Liver (tissue), 9 donors: ENCODE data around the gene LHFPL6. TPM values are rescaled to one million over a fixed set of nuclear protein-coding genes. Genes with fewer than 3 reads are reported as not detected.

Experiments used
- DNase-seq: peaks from one replicate; pipeline ENCODE4 v3.0.0-alpha.2; 2017; ENCODE audit warnings: low spot score
- H3K27ac ChIP-seq, 2 donors: one replicate each; pipeline ENCODE4 v1.7.0; 2013; ENCODE audit warnings: inconsistent platforms in 2 of 2, low read length in 2 of 2, control low read depth in 1 of 2, low read depth in 1 of 2, mild to moderate bottlenecking in 1 of 2
- H3K27me3 ChIP-seq, 4 donors: one replicate each; pipeline versions ENCODE4 v1.6.1 to v1.7.0; 2013; ENCODE audit warnings: low read length in 3 of 4, inconsistent platforms in 1 of 4, mild to moderate bottlenecking in 1 of 4, moderate library complexity in 1 of 4; ENCODE audit not compliant: control insufficient read depth in 4 of 4, insufficient read depth in 4 of 4
- H3K36me3 ChIP-seq, 4 donors: one replicate each; pipeline versions ENCODE4 v1.6.1 to v1.7.0; 2013; ENCODE audit warnings: low read length in 3 of 4, mild to moderate bottlenecking in 3 of 4, low read depth in 1 of 4, moderate library complexity in 1 of 4; ENCODE audit not compliant: control insufficient read depth in 4 of 4, insufficient read depth in 3 of 4
- H3K4me1 ChIP-seq, 4 donors: one replicate each; pipeline versions ENCODE4 v1.6.1 to v1.7.0; 2013; ENCODE audit warnings: low read length in 3 of 4, mild to moderate bottlenecking in 3 of 4, moderate library complexity in 1 of 4; ENCODE audit not compliant: control insufficient read depth in 4 of 4, insufficient read depth in 4 of 4
- H3K4me3 ChIP-seq, 3 donors: one replicate each; pipeline versions ENCODE4 v1.6.1 to v1.7.0; 2013; ENCODE audit warnings: low read length in 3 of 3, control low read depth in 1 of 3, low read depth in 1 of 3, mild to moderate bottlenecking in 1 of 3
- H3K9ac ChIP-seq, 2 donors: one replicate each; pipeline ENCODE4 v1.7.0; 2013; ENCODE audit warnings: low read length in 2 of 2, mild to moderate bottlenecking in 2 of 2, moderate library complexity in 2 of 2, control low read depth in 1 of 2, low read depth in 1 of 2
- H3K9me3 ChIP-seq, 4 donors: one replicate each; pipeline versions ENCODE4 v1.6.1 to v1.7.0; 2013; ENCODE audit warnings: low read length in 3 of 4; ENCODE audit not compliant: control insufficient read depth in 4 of 4
- EGR1 ChIP-seq, 2 donors: IDR thresholded peaks; 2 replicates each; pipeline ENCODE4 v1.6.1; 2016 to 2018; ENCODE audit warnings: antibody characterized with exemption in 2 of 2, low read depth in 2 of 2
- FOXA1 ChIP-seq: IDR thresholded peaks from 2 replicates; pipeline ENCODE4 v1.6.1; 2016; ENCODE audit warnings: antibody characterized with exemption
- FOXA2 ChIP-seq: IDR thresholded peaks from 2 replicates; pipeline ENCODE4 v1.6.1; 2016; ENCODE audit warnings: antibody characterized with exemption
- GABPA ChIP-seq, 2 donors: IDR thresholded peaks in 1 of 2; conservative IDR thresholded peaks in 1 of 2; 2 replicates each; pipeline ENCODE4 v1.6.1; 2016; ENCODE audit warnings: antibody characterized with exemption in 2 of 2, mild to moderate bottlenecking in 1 of 2, moderate library complexity in 1 of 2
- HNF4A ChIP-seq, 2 donors: conservative IDR thresholded peaks; 2 replicates each; pipeline ENCODE4 v1.6.1; 2016; ENCODE audit warnings: antibody characterized with exemption in 2 of 2, mild to moderate bottlenecking in 2 of 2
- HNF4G ChIP-seq: IDR thresholded peaks from 2 replicates; pipeline ENCODE4 v1.6.1; 2016; ENCODE audit warnings: antibody characterized with exemption
- NR2F2 ChIP-seq: IDR thresholded peaks from 2 replicates; pipeline ENCODE4 v1.6.1; 2016; ENCODE audit warnings: antibody characterized with exemption
- RAD21 ChIP-seq, 2 donors: IDR thresholded peaks; 2 replicates each; pipeline ENCODE4 v1.6.1; 2016; ENCODE audit warnings: antibody characterized with exemption in 2 of 2, mild to moderate bottlenecking in 2 of 2
- RXRA ChIP-seq, 2 donors: IDR thresholded peaks; 2 replicates each; pipeline ENCODE4 v1.6.1; 2017 to 2018; ENCODE audit warnings: antibody characterized with exemption in 2 of 2, mild to moderate bottlenecking in 1 of 2
- SP1 ChIP-seq: IDR thresholded peaks from 2 replicates; pipeline ENCODE4 v1.6.1; 2018; ENCODE audit warnings: antibody characterized with exemption, mild to moderate bottlenecking
- TAF1 ChIP-seq: conservative IDR thresholded peaks from 2 replicates; pipeline ENCODE4 v1.6.1; 2016; ENCODE audit warnings: antibody characterized with exemption, mild to moderate bottlenecking
- YY1 ChIP-seq: IDR thresholded peaks from 2 replicates; pipeline ENCODE4 v1.6.1; 2016; ENCODE audit warnings: antibody characterized with exemption, mild to moderate bottlenecking
- WGBS: extraction: QIAGEN DNeasy Blood & Tissue Kit; methylation state at CpG from one replicate; pipeline ENCODE4 v1.1.7; 2013; 5-methylcytosine and 5-hydroxymethylcytosine counted together
- polyA plus RNA-seq, 2 donors: library from polyadenylated mRNA; stranded (reverse) in 1 of 2; unstranded in 1 of 2; fragments of 200-250 nt in 1 of 2; fragments of >200 nt in 1 of 2; fragmentation: Nextera tagmentation in 1 of 2; extraction: Ambion mirVana in 1 of 2; gene quantifications; one replicate each; pipeline versions ENCODE4 v1.2.1 to v1.2.3, GENCODE V29; 2013 to 2015
- total RNA-seq, 2 donors: library from RNA; depleted of rRNA; stranded (reverse); fragments of >200 nt; gene quantifications; one replicate each; pipeline ENCODE4 v1.2.3, GENCODE V29; 2014
- TF ChIP-seq, protein P1 (sequence below): IDR thresholded peaks from 2 replicates; pipeline ENCODE4 v1.6.1; 2016; ENCODE audit warnings: antibody characterized with exemption, mild to moderate bottlenecking
- TF ChIP-seq, protein P2 (sequence below): fragments of 150-350 bp; IDR thresholded peaks from 2 replicates; pipeline ENCODE4 v1.5.1; 2017; ENCODE audit warnings: improper control_type of control experiment, low read depth, low read length; ENCODE audit not compliant: missing input control
- TF ChIP-seq, protein P3 (sequence below): IDR thresholded peaks from 2 replicates; pipeline ENCODE4 v1.6.1; 2016; ENCODE audit warnings: antibody characterized with exemption
- TF ChIP-seq, protein P4 (sequence below): IDR thresholded peaks from 2 replicates; pipeline ENCODE4 v1.6.1; 2016; ENCODE audit warnings: antibody characterized with exemption
- donor health status: healthy.
- donor health status: healthy.
- donor health status: healthy.
- donor health status: healthy.
- donor health status: healthy.

Gene LHFPL6
- total and polyA plus RNA-seq, 4 donors: 2.6 to 8.3 (median 5.5) TPM

DNA sequence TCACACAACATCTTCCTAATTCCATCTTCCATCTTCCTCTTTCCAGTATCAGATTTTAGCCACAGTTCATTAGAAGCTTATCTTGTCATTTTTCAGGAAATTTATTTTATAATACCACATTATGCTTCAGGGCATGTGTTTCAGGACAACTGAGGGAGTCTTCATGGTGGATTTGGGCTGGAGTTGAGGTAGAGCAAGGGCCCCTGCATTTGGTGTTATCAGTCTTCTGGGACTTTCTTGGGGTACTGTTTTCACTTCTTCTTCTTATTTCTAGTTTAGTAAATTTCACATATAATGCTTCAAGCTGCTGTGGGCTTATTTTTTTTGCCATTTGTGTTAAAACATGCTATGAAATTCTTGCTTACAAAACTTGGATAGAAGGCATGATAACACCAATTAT is 188.7 kb downstream of the LHFPL6 start (continued):
- TF ChIP-seq, protein P1, sequence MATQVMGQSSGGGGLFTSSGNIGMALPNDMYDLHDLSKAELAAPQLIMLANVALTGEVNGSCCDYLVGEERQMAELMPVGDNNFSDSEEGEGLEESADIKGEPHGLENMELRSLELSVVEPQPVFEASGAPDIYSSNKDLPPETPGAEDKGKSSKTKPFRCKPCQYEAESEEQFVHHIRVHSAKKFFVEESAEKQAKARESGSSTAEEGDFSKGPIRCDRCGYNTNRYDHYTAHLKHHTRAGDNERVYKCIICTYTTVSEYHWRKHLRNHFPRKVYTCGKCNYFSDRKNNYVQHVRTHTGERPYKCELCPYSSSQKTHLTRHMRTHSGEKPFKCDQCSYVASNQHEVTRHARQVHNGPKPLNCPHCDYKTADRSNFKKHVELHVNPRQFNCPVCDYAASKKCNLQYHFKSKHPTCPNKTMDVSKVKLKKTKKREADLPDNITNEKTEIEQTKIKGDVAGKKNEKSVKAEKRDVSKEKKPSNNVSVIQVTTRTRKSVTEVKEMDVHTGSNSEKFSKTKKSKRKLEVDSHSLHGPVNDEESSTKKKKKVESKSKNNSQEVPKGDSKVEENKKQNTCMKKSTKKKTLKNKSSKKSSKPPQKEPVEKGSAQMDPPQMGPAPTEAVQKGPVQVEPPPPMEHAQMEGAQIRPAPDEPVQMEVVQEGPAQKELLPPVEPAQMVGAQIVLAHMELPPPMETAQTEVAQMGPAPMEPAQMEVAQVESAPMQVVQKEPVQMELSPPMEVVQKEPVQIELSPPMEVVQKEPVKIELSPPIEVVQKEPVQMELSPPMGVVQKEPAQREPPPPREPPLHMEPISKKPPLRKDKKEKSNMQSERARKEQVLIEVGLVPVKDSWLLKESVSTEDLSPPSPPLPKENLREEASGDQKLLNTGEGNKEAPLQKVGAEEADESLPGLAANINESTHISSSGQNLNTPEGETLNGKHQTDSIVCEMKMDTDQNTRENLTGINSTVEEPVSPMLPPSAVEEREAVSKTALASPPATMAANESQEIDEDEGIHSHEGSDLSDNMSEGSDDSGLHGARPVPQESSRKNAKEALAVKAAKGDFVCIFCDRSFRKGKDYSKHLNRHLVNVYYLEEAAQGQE: no peak
- TF ChIP-seq SP1 (no peak), NR2F2 (no peak)

DNA sequence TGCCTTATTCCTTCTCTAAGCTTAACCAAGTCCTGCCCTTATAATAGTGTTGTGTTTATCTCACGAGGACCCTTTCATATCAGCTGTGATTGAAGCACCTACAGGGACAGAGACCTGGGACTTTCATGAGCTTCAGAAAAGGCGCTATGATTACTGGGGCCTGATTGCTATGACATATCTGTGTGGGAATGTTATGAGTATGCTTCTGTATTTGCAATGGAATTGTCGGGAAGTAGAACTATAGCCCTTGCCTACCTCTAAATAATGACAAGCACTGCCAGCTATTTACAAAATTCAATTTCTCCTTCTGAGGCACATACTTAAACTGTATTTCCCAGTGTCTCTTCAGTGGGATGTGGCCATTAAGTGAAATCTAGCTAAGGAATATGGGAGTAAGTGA is 191.5 kb downstream of the LHFPL6 start:
- no peak overlapping the region for H3K9ac ChIP-seq
- no peak overlapping the region for H3K4me3 ChIP-seq
- no peaks in the 10 kb centered on the region for H3K9me3 ChIP-seq
- H3K36me3 ChIP-seq: no peaks in the 10 kb centered on the region
- 85% methylated on average over 3 of the region's 3 CpGs for WGBS
- DNase-seq: no peak
- peaks cover 0 to 2% (median 0%) of the 10 kb centered on the region in 4 donors for H3K27me3 ChIP-seq
- no peaks in the 10 kb centered on the region for H3K4me1 ChIP-seq
- no peak overlapping the region for H3K27ac ChIP-seq
- TF ChIP-seq GABPA (IDR thresholded peaks at IDR 0.05 in 1 of 2, conservative IDR thresholded peaks at IDR 0.05 in 1 of 2) (no peak), RAD21 (IDR thresholded peaks at IDR 0.05) (no peak), EGR1 (IDR thresholded peaks at IDR 0.05; ENCODE audit: low read depth in 2 of 2) (no peak), HNF4A (conservative IDR thresholded peaks at IDR 0.05) (no peak), FOXA1 (no peak), TAF1 (no peak), RXRA (IDR thresholded peaks at IDR 0.05) (no peak), HNF4G (no peak)
- TF ChIP-seq, protein P2, sequence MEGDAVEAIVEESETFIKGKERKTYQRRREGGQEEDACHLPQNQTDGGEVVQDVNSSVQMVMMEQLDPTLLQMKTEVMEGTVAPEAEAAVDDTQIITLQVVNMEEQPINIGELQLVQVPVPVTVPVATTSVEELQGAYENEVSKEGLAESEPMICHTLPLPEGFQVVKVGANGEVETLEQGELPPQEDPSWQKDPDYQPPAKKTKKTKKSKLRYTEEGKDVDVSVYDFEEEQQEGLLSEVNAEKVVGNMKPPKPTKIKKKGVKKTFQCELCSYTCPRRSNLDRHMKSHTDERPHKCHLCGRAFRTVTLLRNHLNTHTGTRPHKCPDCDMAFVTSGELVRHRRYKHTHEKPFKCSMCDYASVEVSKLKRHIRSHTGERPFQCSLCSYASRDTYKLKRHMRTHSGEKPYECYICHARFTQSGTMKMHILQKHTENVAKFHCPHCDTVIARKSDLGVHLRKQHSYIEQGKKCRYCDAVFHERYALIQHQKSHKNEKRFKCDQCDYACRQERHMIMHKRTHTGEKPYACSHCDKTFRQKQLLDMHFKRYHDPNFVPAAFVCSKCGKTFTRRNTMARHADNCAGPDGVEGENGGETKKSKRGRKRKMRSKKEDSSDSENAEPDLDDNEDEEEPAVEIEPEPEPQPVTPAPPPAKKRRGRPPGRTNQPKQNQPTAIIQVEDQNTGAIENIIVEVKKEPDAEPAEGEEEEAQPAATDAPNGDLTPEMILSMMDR: no peak
- TF ChIP-seq, protein P3, sequence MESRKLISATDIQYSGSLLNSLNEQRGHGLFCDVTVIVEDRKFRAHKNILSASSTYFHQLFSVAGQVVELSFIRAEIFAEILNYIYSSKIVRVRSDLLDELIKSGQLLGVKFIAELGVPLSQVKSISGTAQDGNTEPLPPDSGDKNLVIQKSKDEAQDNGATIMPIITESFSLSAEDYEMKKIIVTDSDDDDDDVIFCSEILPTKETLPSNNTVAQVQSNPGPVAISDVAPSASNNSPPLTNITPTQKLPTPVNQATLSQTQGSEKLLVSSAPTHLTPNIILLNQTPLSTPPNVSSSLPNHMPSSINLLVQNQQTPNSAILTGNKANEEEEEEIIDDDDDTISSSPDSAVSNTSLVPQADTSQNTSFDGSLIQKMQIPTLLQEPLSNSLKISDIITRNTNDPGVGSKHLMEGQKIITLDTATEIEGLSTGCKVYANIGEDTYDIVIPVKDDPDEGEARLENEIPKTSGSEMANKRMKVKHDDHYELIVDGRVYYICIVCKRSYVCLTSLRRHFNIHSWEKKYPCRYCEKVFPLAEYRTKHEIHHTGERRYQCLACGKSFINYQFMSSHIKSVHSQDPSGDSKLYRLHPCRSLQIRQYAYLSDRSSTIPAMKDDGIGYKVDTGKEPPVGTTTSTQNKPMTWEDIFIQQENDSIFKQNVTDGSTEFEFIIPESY: no peak

DNA sequence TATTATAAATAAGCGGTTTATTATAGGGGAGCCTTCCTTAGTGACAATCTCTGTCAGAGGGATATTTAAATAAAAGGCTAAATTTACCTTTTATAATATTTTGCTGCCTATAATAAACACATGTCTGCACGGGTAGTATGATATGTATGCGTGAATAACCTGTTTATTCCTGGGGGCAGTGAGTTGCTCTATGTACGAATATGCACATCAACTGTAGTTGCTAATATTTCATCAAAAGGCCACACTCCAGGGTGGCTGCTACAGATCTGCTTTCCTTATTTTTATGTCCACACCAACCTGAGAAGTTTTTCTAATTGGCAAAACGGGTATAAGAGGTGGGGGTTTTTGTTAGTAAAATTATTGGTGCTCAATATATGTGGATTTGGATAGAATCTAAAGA is 192.0 kb downstream of the LHFPL6 start:
- peaks cover 0 to 2% (median 0%) of the 10 kb centered on the region in 4 donors for H3K27me3 ChIP-seq
- 75% methylated on average over 5 of the region's 5 CpGs for WGBS
- no peaks in the 10 kb centered on the region for H3K36me3 ChIP-seq
- H3K4me3 ChIP-seq: no peak overlapping the region
- H3K27ac ChIP-seq: no peak overlapping the region
- H3K9ac ChIP-seq: no peak overlapping the region
- no peaks in the 10 kb centered on the region for H3K4me1 ChIP-seq
- H3K9me3 ChIP-seq: no peaks in the 10 kb centered on the region
- no peak for DNase-seq
- TF ChIP-seq, protein P3: no peak
- TF ChIP-seq GABPA (IDR thresholded peaks at IDR 0.05 in 1 of 2, conservative IDR thresholded peaks at IDR 0.05 in 1 of 2) (no peak), RXRA (IDR thresholded peaks at IDR 0.05) (no peak), FOXA2 (no peak), NR2F2 (no peak), HNF4A (conservative IDR thresholded peaks at IDR 0.05) (no peak), EGR1 (IDR thresholded peaks at IDR 0.05; ENCODE audit: low read depth in 2 of 2) (no peak), FOXA1 (no peak), TAF1 (no peak), YY1 (no peak)
- TF ChIP-seq, protein P4, sequence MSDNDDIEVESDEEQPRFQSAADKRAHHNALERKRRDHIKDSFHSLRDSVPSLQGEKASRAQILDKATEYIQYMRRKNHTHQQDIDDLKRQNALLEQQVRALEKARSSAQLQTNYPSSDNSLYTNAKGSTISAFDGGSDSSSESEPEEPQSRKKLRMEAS: no peak
- TF ChIP-seq, protein P1: no peak
